OCI-LY7 (cell line): ENCODE data around the gene DNMT3A. TPM values are rescaled to one million over a fixed set of nuclear protein-coding genes. Genes with fewer than 3 reads are reported as not detected.
A peak's percentile ranks its signal among the peaks of the same experiment; 100 is the strongest.

Source experiments
- BruUV-seq: library from RNA; stranded (reverse); fragments of 400-500 nt; replicated peaks from 2 replicates; lab custom pipeline; 2021; lab: Mats Ljungman, UMichigan
- CTCF ChIA-PET: fragments of 300-600 bp; sonication (Branson Sonifier 250); formaldehyde crosslinking; loops from one replicate; lab custom pipeline; 2022; ENCODE audit warnings: antibody characterized with exemption; ENCODE audit not compliant: unreplicated experiment; lab: Charles Lee
- POLR2A ChIA-PET: fragments of 300-600 bp; sonication (Branson Sonifier 250); formaldehyde crosslinking; loops from one replicate; lab custom pipeline; 2022; ENCODE audit warnings: antibody characterized with exemption; lab: Charles Lee
- DNase-seq: peaks from one replicate; pipeline ENCODE4 v3.0.0-alpha.2; 2015; ENCODE audit warnings: low spot score
- H2AFZ ChIP-seq: fragments of 200-600 bp; sonication (generic), shearing (Covaris generic); 2 replicates; pipeline ENCODE4 v1.6.1; 2014; ENCODE audit warnings: mild to moderate bottlenecking, antibody characterized with exemption, low read length, moderate library complexity
- H3K27ac ChIP-seq: fragments of 200-600 bp; sonication (generic); 2 replicates; pipeline ENCODE4 v1.5.1; 2014; ENCODE audit warnings: mixed run types, low read depth, mild to moderate bottlenecking, moderate library complexity, low read length, inconsistent platforms; ENCODE audit not compliant: poor library complexity, severe bottlenecking
- H3K36me3 ChIP-seq: fragments of 200-600 bp; sonication (generic); 2 replicates; pipeline ENCODE4 v1.6.1; 2014; ENCODE audit warnings: mild to moderate bottlenecking, antibody characterized with exemption, low read length, moderate library complexity, mixed read lengths; ENCODE audit not compliant: insufficient read depth
- H3K4me1 ChIP-seq: fragments of 200-600 bp; sonication (generic); 2 replicates; pipeline ENCODE4 v1.5.1; 2014; ENCODE audit warnings: mild to moderate bottlenecking, low read length; ENCODE audit not compliant: insufficient read depth, poor library complexity, severe bottlenecking
- H3K4me2 ChIP-seq: fragments of 200-600 bp; sonication (generic); 2 replicates; pipeline ENCODE4 v1.6.1; 2014; ENCODE audit warnings: mild to moderate bottlenecking, low read length
- H3K4me3 ChIP-seq: fragments of 200-600 bp; sonication (generic); 2 replicates; pipeline ENCODE4 v1.5.1; 2014; ENCODE audit warnings: mild to moderate bottlenecking, low read depth, low read length; ENCODE audit not compliant: poor library complexity, severe bottlenecking
- H3K79me2 ChIP-seq: fragments of 200-600 bp; sonication (generic); 2 replicates; pipeline ENCODE4 v1.6.1; 2016; ENCODE audit warnings: low read depth, mild to moderate bottlenecking, low read length, moderate library complexity, mixed read lengths; ENCODE audit not compliant: insufficient read depth
- H3K9me2 ChIP-seq: fragments of 200-600 bp; sonication (generic); 2 replicates; pipeline ENCODE4 v1.6.1; 2016; ENCODE audit warnings: mild to moderate bottlenecking, low read length, mixed read lengths; ENCODE audit not compliant: insufficient read depth
- H3K9me3 ChIP-seq: fragments of 200-600 bp; sonication (generic); 2 replicates; pipeline ENCODE4 v1.6.1; 2014; ENCODE audit warnings: mild to moderate bottlenecking, mixed run types, low read length, mixed read lengths
- H4K20me1 ChIP-seq: fragments of 200-600 bp; sonication (generic); 2 replicates; pipeline ENCODE4 v1.6.1; 2014; ENCODE audit warnings: mild to moderate bottlenecking, antibody characterized with exemption, low read length, moderate library complexity, mixed read lengths; ENCODE audit not compliant: insufficient read depth
- EZH2phosphoT487 ChIP-seq: fragments of 200-600 bp; sonication (generic); IDR thresholded peaks from 2 replicates; pipeline ENCODE4 v1.6.1; 2018; ENCODE audit warnings: low read depth, borderline replicate concordance, mild to moderate bottlenecking, mixed run types, antibody characterized with exemption, low read length, moderate library complexity, mixed read lengths
- intact Hi-C: fragments of 100-400 bp; cut with micrococcal nuclease; formaldehyde crosslinking; loops from one replicate; pipeline ENCODE4 v1.10.0; 2022; ENCODE audit not compliant: unreplicated experiment
- total RNA-seq, 2 experiments: library from RNA; depleted of rRNA in 1 of 2; stranded (reverse); fragments of >200 nt in 1 of 2; shearing (Covaris generic) in 1 of 2; gene quantifications; 2 replicates each; pipeline ENCODE4 v1.2.3, GENCODE V29; 2014 to 2022
- TF ChIP-seq, protein P1 (sequence below): fragments of 200-600 bp; sonication (generic); conservative IDR thresholded peaks from 2 replicates; pipeline ENCODE4 v1.5.1; 2014; ENCODE audit warnings: mild to moderate bottlenecking, antibody characterized with exemption, low read length, moderate library complexity, mixed read lengths

Gene DNMT3A
- total RNA-seq, 2 experiments from 2014 or later = 2.8 to 7.3 TPM

DNA sequence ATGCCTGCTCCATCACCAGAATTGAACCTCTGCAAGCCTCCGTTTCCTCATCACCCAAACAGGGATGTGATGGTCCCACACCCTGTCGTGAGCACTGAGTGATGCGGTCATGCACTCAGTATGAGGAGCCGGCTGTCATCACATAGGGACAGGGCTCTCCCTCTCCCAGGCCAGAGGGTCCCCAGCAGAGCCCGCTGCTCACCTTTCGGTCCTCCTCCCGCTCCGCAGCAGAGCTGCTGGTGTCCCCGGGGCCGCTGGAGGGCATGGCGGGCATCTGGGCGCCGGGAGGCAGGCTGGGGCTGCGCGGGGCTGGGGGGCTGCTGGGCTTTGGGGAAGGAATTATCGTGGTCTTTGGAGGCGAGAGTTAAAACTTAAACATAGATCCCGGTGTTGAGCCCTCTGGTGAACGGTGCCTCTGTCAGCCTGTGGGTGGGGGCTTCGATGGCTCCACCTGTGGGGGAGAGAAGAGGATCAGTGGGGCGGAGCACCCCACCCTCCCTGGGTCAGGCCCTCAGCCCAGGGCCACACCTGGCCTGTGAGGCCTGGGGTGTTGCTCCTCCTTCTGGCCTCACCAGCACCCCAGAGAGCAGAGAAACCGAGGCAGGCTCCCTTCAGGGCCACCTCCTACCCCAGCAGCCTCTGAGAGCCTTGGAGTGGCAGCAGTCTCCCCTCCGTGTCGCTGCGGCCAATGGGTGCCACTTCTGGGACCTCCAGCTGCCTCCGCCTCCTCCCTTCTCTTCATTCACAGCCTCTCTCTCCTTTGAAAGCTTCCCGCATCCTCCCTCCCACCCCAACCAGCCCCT, 27.8 kb downstream of the DNMT3A start:
- TF ChIP-seq, protein P1, sequence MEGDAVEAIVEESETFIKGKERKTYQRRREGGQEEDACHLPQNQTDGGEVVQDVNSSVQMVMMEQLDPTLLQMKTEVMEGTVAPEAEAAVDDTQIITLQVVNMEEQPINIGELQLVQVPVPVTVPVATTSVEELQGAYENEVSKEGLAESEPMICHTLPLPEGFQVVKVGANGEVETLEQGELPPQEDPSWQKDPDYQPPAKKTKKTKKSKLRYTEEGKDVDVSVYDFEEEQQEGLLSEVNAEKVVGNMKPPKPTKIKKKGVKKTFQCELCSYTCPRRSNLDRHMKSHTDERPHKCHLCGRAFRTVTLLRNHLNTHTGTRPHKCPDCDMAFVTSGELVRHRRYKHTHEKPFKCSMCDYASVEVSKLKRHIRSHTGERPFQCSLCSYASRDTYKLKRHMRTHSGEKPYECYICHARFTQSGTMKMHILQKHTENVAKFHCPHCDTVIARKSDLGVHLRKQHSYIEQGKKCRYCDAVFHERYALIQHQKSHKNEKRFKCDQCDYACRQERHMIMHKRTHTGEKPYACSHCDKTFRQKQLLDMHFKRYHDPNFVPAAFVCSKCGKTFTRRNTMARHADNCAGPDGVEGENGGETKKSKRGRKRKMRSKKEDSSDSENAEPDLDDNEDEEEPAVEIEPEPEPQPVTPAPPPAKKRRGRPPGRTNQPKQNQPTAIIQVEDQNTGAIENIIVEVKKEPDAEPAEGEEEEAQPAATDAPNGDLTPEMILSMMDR = no peak
- TF ChIP-seq EZH2phosphoT487 = no peak
- Histone ChIP-seq H3K36me3 (no peaks in the 10 kb centered on the region), H3K4me1 (peaks cover 16% of the 10 kb centered on the region), H3K79me2 (no peaks in the 10 kb centered on the region), H3K27ac (no peak overlapping the region), H3K4me3 (no peak overlapping the region), H4K20me1 (no peaks in the 10 kb centered on the region), H3K9me2 (no peaks in the 10 kb centered on the region), H3K9me3 (no peaks in the 10 kb centered on the region), H2AFZ (peak overlapping the region; percentile 45), H3K4me2 (peak overlapping the region; percentile 16; the same call in 1 of the 2 replicates)
- ChIA-PET POLR2A (no interaction called here), CTCF (no interaction called here)
- intact Hi-C loops = no loop called here
- no TSS peak for BruUV-seq
- DNase-seq = no peak

- intact Hi-C loops = no loop called here
- ChIA-PET POLR2A (no interaction called here), CTCF (no interaction called here)
- no TSS peak for BruUV-seq
- no peaks in the 10 kb centered on the region for H3K9me2 ChIP-seq
- DNase-seq = no peak
- H3K4me1 ChIP-seq = peaks cover 16% of the 10 kb centered on the region
- no peaks in the 10 kb centered on the region for H4K20me1 ChIP-seq
- H3K79me2 ChIP-seq = no peaks in the 10 kb centered on the region
- no peak for TF ChIP-seq EZH2phosphoT487
- TF ChIP-seq, protein P1 = no peak
- no peak overlapping the region for H3K4me3 ChIP-seq
- no peaks in the 10 kb centered on the region for H3K36me3 ChIP-seq
- H3K9me3 ChIP-seq = no peaks in the 10 kb centered on the region
- H3K27ac ChIP-seq = no peak overlapping the region
- no peak overlapping the region for H2AFZ ChIP-seq
- H3K4me2 ChIP-seq = no peak overlapping the region
Observed at GRCh38 chr2:25312958-25313710, 28.6 kb downstream of the DNMT3A start.
